Effector CD8-positive, alpha-beta T cell (primary cell): ENCODE data around the gene OBSL1.
A peak's percentile ranks its signal among the peaks of the same experiment; 100 is the strongest.

Source experiments
- DNase-seq: peaks from one replicate; lab custom pipeline; 2025; lab: John Stamatoyannopoulos, UW

Gene OBSL1

DNA sequence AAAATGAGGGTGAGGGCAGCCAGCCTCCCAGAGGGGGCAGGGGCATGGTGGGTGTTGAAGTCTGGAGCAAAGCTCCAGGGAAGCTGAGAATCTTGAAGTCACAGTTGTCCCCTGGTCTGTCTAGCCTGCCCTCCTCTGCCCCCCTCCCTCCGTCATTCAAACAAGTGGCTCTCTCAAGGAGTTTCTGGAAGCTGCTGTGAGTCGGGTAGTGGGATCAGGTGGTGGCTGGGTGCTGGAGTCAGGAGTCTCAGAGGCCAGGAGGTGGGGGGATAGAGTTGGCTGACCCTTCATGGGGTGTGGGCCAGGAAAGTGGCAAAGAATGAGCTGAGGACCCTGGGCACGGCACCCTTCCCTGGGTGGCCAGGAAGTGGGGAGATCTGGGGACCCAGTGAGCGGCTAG is 57.6 kb downstream of the OBSL1 start:
- DNase-seq = no peak

GRCh38 chr2:219512524-219513216 is 58.7 kb downstream of the OBSL1 start:
- DNase-seq = no peak

DNA sequence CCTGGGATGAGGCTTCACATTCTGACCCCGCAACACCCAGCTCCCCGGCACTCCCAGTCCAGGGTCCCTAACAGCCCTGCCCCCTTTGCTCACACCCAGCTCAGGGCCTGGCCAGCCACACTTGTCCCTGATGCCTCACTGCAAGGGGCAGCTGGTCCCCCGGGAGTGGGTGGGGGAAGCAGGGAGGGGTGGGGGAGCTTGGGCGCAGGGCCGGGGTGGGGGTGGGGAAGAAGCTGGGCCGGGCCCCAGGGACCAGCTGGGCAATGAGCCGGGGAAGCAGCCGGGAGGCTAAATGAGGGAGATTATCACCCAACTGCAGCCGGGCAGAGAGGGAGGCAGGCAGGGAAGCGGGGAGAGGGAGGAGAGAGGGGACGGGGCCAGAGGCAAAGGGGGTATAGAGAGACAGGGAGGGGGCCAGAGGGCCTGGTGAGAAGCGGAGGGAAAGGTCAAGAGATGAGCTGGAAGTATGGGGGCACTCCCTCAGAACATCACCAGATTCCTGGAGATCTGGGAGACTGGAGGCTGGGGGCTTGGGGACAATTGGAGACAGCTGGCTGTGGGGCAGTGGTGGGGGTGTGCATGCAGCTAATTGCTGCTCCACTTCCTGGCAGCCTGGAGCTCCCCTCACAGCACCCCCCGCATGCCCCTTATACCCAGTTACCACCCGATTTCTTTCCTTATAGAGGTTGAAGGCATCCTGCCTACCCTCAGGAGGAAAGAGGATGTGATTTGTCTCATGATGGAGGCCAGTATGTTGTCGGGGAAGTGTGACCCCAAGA is 59.6 kb downstream of the OBSL1 start:
- DNase-seq = no peak

DNA sequence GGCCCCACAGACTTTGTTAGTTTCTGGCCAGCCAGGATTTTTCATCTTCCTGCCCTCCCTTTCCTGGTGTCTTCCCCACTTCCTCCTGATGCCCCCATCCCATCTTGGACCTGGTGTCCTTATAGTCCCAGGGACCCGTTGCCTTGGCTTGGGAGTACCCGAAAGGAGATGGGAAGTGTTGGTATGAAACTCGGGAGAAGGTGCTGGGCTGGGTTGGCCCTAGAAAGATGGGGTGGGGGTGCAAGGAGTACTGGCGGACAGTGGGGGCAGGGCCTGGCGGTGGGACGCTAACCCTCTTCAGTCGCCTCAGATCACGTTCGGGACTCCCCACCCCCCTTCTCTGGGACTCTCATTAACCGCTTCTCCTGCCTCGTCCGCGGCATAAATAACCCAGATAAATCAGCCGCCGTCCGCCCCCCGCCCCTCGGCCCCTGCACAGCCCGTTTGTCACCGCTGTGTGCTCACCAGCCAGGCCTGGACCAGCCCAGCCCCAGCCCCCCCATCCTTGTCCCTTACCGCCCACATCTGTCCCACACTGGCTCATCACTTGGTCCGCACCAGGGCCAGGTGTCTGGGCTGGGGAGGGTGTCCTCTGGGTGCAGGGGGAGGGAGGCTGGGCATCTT is 60.7 kb downstream of the OBSL1 start:
- no peak for DNase-seq

GRCh38 chr2:219509780-219510511 is 61.4 kb downstream of the OBSL1 start:
- DNase-seq = peak; percentile 13

DNA sequence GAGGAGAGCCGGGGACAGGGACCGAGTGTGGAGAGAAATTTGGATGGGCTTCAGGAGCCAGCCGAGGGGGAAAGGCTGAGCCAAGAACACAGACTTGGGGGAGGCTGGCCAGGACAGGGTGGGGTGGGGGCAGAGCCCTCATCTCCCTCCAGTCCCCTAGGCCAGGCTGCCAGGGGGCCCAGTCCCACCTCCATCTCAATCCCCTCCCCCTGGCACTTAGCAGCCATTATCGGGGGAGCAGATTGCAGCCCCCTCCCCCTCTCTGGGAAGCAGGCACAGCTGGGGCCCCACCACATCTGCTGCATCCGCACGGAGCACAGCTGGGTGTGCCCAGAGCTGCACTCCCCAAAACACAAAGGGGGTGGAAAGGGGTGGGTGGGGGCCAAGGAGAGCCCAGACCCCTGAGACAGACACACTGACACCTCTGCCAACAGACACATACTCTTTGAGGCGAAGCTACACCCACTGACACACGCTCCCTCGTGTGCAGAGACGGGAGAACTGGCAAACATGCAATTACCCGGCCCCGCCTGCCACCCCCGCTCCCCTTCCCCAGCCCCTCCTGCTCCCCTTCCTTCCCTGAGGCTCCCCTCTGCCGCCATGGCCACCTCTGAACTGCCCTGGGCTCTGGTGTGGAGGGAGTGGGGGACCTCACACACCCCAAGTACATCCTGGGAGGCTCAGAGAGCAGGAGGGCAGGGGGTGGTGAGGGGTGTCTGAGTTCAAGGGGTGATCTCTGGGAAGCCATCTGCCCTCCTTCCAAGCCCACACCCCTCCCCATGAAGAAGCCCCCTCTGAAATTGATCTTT is 62.2 kb downstream of the OBSL1 start:
- no peak for DNase-seq

DNA sequence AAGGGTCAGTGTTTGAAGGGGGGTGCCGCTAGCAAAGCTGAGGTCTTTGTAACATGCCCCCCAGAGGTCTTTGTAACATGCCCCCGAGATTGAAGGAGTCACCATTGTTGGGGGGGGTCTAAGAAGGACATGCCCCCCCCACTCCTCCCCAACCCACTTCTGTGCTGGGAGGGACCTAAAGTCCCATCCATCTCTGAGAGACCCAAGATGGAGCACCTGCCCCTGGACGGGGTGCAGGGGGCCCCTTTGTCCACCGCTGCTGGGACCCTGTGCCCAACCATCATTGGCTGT is 63.0 kb downstream of the OBSL1 start:
- no peak for DNase-seq

DNA sequence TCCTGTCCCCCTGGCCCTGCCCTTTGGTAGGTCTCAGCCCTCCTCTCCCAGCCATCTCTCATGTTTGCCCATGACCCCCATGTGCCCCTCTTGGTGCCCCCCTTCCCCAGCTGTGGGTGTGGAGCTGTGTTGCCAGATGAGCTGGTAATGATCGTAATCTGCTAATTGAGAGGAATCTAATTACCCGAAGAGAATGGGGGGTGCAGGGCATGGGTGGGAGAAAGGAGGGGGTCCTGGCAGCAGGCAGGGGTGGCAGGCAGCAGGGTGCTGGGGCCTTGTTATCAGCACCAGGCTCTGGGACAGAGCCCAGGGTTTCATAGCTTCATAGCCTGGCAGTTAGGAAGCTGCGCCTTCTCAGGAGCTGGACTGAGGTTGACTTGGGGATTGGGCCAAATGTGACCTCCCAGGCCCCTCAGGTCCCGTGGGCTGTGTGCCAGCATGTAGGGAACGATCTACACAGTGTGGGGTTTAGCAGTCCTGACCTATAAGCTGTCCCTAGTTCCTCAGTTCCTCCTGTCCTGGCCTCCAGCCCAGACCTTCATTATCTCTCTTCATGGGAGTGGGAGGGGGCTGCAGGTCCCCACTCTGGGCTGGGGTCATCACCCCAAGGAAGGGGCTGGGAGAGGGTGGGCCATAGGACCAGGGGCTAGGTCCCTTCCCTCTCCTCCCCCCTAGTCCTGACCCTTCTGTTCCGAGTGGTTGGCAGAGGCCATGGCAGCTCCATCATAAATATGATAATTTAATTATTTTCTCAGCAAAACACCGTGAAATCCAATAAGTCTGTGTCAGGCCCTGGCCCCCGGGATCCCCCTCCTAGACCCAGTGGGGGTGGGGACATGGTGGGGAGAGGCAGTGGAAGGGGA is 63.5 kb downstream of the OBSL1 start:
- no peak for DNase-seq

GRCh38 chr2:219506802-219507526 is 64.4 kb downstream of the OBSL1 start:
- no peak for DNase-seq

- DNase-seq = no peak
Measured at GRCh38 chr2:219506153-219506801, 65.1 kb downstream of the OBSL1 start.

- DNase-seq = no peak
Measured at GRCh38 chr2:219505585-219505984, 65.8 kb downstream of the OBSL1 start.

DNA sequence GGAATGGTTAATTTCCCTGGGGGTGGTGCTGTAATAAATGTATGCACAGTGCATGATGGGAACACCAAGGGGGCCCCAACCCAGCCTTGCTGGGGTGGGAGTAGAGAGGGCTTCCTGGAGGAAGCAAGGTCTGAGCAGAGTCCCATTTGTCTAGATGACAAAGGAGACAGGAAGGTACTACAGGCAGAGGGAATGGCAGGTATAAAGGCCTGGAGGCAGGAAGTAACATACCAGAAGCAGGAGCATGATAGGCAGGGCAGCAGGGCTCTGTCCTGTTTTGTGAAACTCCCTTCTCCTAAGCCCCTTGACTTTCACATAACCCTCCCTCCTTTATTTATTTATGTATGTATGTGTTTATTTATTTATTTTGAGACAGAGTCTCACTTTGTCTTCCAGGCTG is 68.7 kb downstream of the OBSL1 start:
- DNase-seq = no peak

- DNase-seq = no peak
Measured at GRCh38 chr2:219501849-219502248, 69.5 kb downstream of the OBSL1 start.
